ENCODE results near the gene MARCHF9. TPM values are rescaled to one million over a fixed set of nuclear protein-coding genes. Genes with fewer than 3 reads are reported as not detected.
"Not testable (repeated sequence)": the region's sequence is repeated elsewhere in the genome, so short reads cannot be mapped to it uniquely, and the experiment has no call there.

MARCHF9 gene
- polyA plus RNA-seq (2013, experiment 1 of 2; ENCODE audit: insufficient read length) = 7.4 TPM
- 6.6 TPM for polyA plus RNA-seq (2013, experiment 2 of 2; ENCODE audit: insufficient read length)

GRCh38 chr12:57754411-57755193, at the start of gene MARCHF9:
Gene MARCHF9 (plus strand): TSS chr12:57755103. CDS start chr12:57755529, 426 bp downstream.
- no peak for DNase-seq

GRCh38 chr12:57707250-57707649, 47.7 kb upstream of the MARCHF9 start:
- no peak for DNase-seq

- no peak for DNase-seq
These were observed 46.6 kb upstream of the MARCHF9 start for GRCh38 chr12:57708296-57708695.

GRCh38 chr12:57712701-57713100, 42.2 kb upstream of the MARCHF9 start:
- no peak for DNase-seq

GRCh38 chr12:57713209-57713608, 41.7 kb upstream of the MARCHF9 start:
- DNase-seq = no peak

- not testable (repeated sequence) for DNase-seq
These were observed 39.7 kb upstream of the MARCHF9 start for GRCh38 chr12:57715036-57715748.

GRCh38 chr12:57715786-57716185, 39.1 kb upstream of the MARCHF9 start:
- DNase-seq = no peak

- DNase-seq = no peak
These were observed 38.6 kb upstream of the MARCHF9 start for GRCh38 chr12:57716305-57716704.

- no peak for DNase-seq
These were observed 37.8 kb upstream of the MARCHF9 start for GRCh38 chr12:57717131-57717530.

- no peak for DNase-seq
These were observed 36.9 kb upstream of the MARCHF9 start for GRCh38 chr12:57717846-57718640.

- DNase-seq = no peak
These were observed 36.0 kb upstream of the MARCHF9 start for GRCh38 chr12:57718641-57719528.

- DNase-seq = no peak
These were observed 34.9 kb upstream of the MARCHF9 start for GRCh38 chr12:57719777-57720605.

GRCh38 chr12:57720606-57721595, 34.0 kb upstream of the MARCHF9 start:
- no peak for DNase-seq

GRCh38 chr12:57721846-57722608, 32.9 kb upstream of the MARCHF9 start:
- not testable (repeated sequence) for DNase-seq

- no peak for DNase-seq
These were observed 31.9 kb upstream of the MARCHF9 start for GRCh38 chr12:57722716-57723629.

- no peak for DNase-seq
These were observed 31.3 kb upstream of the MARCHF9 start for GRCh38 chr12:57723630-57723962.

- DNase-seq = no peak
These were observed 30.6 kb upstream of the MARCHF9 start for GRCh38 chr12:57724003-57724935.
